Body of pancreas (tissue), 4 donors: ENCODE results near the gene GOLGA6A. TPM values are rescaled to one million over a fixed set of nuclear protein-coding genes. Genes with fewer than 3 reads are reported as not detected.
"Not testable (repeated sequence)": the region's sequence is repeated elsewhere in the genome, so short reads cannot be mapped to it uniquely, and the experiment has no call there.

Experiments
- ATAC-seq: fragments of 150-250 bp; one replicate; pipeline ENCODE4 v1.9.1; 2016
- DNase-seq, 4 donors: peaks; one replicate each; pipeline ENCODE4 v3.0.0-alpha.2; 2019
- H3K27ac ChIP-seq, 4 donors: fragments of 200-600 bp; sonication (generic); 1 replicate in 3 of 4; 2 replicates in 1 of 4; pipeline versions ENCODE4 v1.5.1 to v1.6.1; 2016 to 2019; ENCODE audit warnings: mild to moderate bottlenecking in 1 of 4, mixed read lengths in 1 of 4, moderate library complexity in 1 of 4
- H3K27me3 ChIP-seq, 2 donors: fragments of 200-600 bp; sonication (generic); one replicate each; pipeline ENCODE4 v1.6.0; 2016; ENCODE audit warnings: mild to moderate bottlenecking in 1 of 2
- H3K36me3 ChIP-seq, 2 donors: fragments of 200-600 bp; sonication (generic); replicated peaks in 1 of 2; 2 replicates each; pipeline ENCODE4 v1.5.1; 2016; ENCODE audit warnings: low read depth in 2 of 2; ENCODE audit not compliant: insufficient read depth in 1 of 2
- H3K4me1 ChIP-seq: fragments of 200-600 bp; sonication (generic); one replicate; pipeline ENCODE4 v1.6.0; 2016
- H3K4me3 ChIP-seq, 2 donors: fragments of 200-600 bp; sonication (generic); 1 replicate in 1 of 2; 2 replicates in 1 of 2; pipeline ENCODE4 v1.5.1; 2016 to 2019
- H3K9me3 ChIP-seq, 3 donors: fragments of 200-600 bp; sonication (generic); 1 replicate in 2 of 3; 2 replicates in 1 of 3; pipeline ENCODE4 v1.5.1; 2016
- CTCF ChIP-seq, 7 experiments: fragments of 450-650 bp in 4 of 7; fragments of 200-600 bp in 3 of 7; sonication (generic) in 3 of 7; IDR thresholded peaks; one replicate each; pipeline ENCODE4 v1.5.1; 2016 to 2019; ENCODE audit warnings: antibody characterized with exemption in 7 of 7
- POLR2A ChIP-seq, 3 donors: fragments of 450-650 bp; IDR thresholded peaks; one replicate each; pipeline ENCODE4 v1.6.1; 2016; ENCODE audit warnings: antibody characterized with exemption in 3 of 3, mild to moderate bottlenecking in 2 of 3
- WGBS, 2 donors: methylation state at CpG; one replicate each; pipeline ENCODE4 v1.1.5; 2017; 5-methylcytosine and 5-hydroxymethylcytosine counted together
- intact Hi-C: fragments of 100-400 bp; cut with DNase I; formaldehyde crosslinking; loops from one replicate; pipeline ENCODE4 v1.15.1; 2023
- total RNA-seq, 2 donors: library from RNA; depleted of rRNA; stranded (reverse); fragments of >200 nt; gene quantifications; one replicate each; pipeline ENCODE4 v1.1.0, GENCODE V29; 2016

Gene GOLGA6A
- total RNA-seq, 2 donors from 2014 or later: not detected

DNA sequence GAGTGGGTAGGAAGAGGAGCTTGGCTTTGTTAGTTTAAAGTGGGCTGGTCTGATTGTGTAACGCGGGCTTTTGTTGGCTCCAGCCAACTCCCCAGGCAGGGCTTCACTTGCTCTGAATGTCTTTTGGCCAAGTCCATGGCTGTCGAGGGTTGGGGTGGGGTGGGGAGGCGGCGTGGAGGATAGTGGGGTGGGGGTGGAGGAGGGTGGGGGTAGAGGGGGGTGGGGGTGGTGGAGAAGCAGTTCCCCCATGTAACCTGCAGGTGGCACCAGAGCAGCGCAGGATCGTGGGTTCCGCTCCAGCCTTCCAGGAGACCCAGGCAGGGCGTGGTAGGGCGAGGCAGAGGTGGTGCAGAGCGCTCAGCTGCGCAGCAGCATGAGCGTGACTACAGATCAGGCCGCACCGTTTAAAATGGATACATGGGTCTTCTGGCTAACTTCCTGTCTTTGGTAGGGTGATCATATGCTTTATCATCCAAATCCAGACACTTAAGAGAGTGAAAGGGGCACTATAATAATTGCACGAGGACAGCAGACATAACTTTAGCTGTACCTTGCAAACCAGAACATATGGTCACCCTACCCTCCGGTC is 28.3 kb downstream of the GOLGA6A start:
- TF ChIP-seq POLR2A (IDR thresholded peaks at IDR 0.05) (no peak), CTCF (IDR thresholded peaks at IDR 0.05) (peak; percentile 46 to 82 (median 62))
- Histone ChIP-seq H3K27me3 (no peaks in the 10 kb centered on the region), H3K4me1 (peaks cover 21% of the 10 kb centered on the region), H3K27ac (no peak overlapping the region), H3K36me3 (no peaks in the 10 kb centered on the region), H3K9me3 (no peaks in the 10 kb centered on the region), H3K4me3 (no peak overlapping the region)
- ATAC-seq: peak; percentile 82
- intact Hi-C loops: no loop called here
- DNase-seq: peak; percentile 66 to 75 (median 69)
- WGBS, 2 donors: 4 to 9% methylated on average over 14 to 16 of the region's 17 CpGs

DNA sequence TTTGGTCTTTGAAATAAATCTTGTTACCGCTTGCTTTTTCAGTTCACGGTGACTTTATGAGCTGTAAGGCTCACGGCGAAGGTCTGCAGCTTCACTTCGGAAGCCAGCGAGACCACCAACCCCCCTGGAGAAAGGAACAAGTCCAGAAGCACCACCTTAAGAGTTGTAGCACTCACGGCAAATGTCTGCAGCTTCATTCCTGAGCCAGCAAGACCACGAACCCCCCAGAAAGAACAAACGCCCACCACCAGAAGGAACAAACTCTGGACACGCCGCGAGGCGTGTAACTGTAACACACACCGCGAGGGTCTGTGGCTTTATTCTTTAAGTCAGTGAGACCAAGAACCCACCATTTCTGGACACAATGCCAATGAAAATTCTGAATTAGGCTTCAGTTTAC is 28.8 kb downstream of the GOLGA6A start:
- H3K4me1 ChIP-seq: peaks cover 18% of the 10 kb centered on the region
- TF ChIP-seq CTCF (IDR thresholded peaks at IDR 0.05) (no peak), POLR2A (IDR thresholded peaks at IDR 0.05) (no peak)
- H3K36me3 ChIP-seq: no peaks in the 10 kb centered on the region
- 58 to 70% methylated on average over 15 of the region's 15 CpGs for WGBS, 2 donors
- DNase-seq (no peak), ATAC-seq (no peak)
- no peaks in the 10 kb centered on the region for H3K9me3 ChIP-seq
- intact Hi-C loops: no loop called here
- no peak overlapping the region for H3K27ac ChIP-seq
- H3K27me3 ChIP-seq: no peaks in the 10 kb centered on the region
- no peak overlapping the region for H3K4me3 ChIP-seq

DNA sequence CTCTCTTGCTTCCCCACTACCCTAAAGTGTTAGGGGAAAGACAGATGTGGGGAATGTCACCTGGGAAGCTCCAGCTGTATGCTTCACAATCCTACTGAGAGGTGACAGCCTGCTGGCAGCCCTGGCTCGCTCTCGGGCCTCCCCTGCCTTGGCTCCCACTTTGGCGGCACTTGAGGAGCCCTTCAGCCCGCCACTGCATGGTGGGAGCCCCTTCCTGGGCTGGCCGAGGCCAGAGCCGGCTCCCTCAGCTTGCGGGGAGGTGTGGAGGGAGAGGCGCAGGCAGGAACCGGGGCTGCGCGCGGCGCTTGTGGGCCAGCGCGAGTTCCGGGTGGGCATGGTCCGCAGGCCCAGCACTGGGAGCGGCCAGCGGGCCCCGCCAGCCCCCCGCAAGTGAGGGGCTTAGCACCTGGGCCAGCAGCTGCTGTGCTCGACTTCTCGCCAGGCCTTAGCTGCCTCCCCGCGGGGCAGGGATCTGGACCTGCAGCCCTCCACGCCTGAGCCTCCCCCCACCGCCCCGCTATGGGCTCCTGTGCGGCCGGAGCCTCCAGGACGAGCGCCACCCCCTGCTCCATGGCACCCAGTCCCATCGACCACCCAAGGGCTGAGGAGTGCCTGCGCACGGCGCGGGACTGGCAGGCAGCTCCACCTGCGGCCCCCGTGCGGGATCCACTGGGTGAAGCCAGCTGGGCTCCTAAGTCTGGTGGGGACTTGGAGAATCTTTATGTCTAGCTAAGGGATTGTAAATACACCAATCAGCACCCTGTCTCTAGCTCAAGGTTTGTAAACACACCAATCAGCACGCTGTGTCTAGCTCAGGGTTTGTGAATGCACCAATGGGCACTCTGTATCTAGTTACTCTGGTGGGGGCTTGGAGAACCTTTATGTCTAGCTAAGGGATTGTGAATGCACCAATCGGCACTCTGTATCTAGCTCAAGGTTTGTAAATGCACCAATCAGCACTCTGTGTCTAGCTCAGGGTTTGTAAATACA is 29.8 kb downstream of the GOLGA6A start:
- H3K27ac ChIP-seq, H3K27me3 ChIP-seq, ATAC-seq, H3K4me3 ChIP-seq, H3K9me3 ChIP-seq, intact Hi-C loops, DNase-seq, H3K36me3 ChIP-seq: not testable (repeated sequence)
- peaks cover 18% of the 10 kb centered on the region for H3K4me1 ChIP-seq
- 77 to 91% methylated on average over 8 to 21 of the region's 42 CpGs for WGBS, 2 donors

- H3K27ac ChIP-seq: peak overlapping the region in 3 of 4 donors; percentile 34 to 73 (median 35)
- no peaks in the 10 kb centered on the region for H3K27me3 ChIP-seq
- peak in 1 of 4 donors; percentile 8 for DNase-seq
- H3K9me3 ChIP-seq: no peaks in the 10 kb centered on the region
- 73 to 77% methylated on average over 8 of the region's 8 CpGs for WGBS, 2 donors
- H3K36me3 ChIP-seq: no peaks in the 10 kb centered on the region
- H3K4me1 ChIP-seq: peaks cover 18% of the 10 kb centered on the region
- TF ChIP-seq CTCF (IDR thresholded peaks at IDR 0.05): no peak
- TF ChIP-seq POLR2A (IDR thresholded peaks at IDR 0.05): no peak
- no peak overlapping the region for H3K4me3 ChIP-seq
- intact Hi-C loops: no loop called here
- ATAC-seq: no peak
Measured at GRCh38 chr15:74050556-74051234, 31.7 kb downstream of the GOLGA6A start.

- no peak for ATAC-seq
- H3K27me3 ChIP-seq: no peaks in the 10 kb centered on the region
- H3K36me3 ChIP-seq: no peaks in the 10 kb centered on the region
- no peak overlapping the region for H3K27ac ChIP-seq
- DNase-seq: peak in 1 of 4 donors; percentile 4
- H3K4me3 ChIP-seq: no peak overlapping the region
- H3K9me3 ChIP-seq: no peaks in the 10 kb centered on the region
- intact Hi-C loops: no loop called here
- 76 to 82% methylated on average over 5 of the region's 5 CpGs for WGBS, 2 donors
- no peak for TF ChIP-seq POLR2A (IDR thresholded peaks at IDR 0.05)
- peaks cover 18% of the 10 kb centered on the region for H3K4me1 ChIP-seq
Measured at GRCh38 chr15:74050127-74050526, 32.2 kb downstream of the GOLGA6A start.
